K562 (cell line): ENCODE results near the gene DAP. TPM values are rescaled to one million over a fixed set of nuclear protein-coding genes. Genes with fewer than 3 reads are reported as not detected.

Experiments
- ATAC-seq: fragments of 200-7000 bp; cut with Tn5 transposase; 3 replicates; pipeline ENCODE4 v1.9.1; 2020; ENCODE audit warnings: moderate library complexity
- BruUV-seq: library from RNA; stranded (reverse); fragments of 400-500 nt; replicated peaks from 2 replicates; lab custom pipeline; 2021; lab: Mats Ljungman, UMichigan
- CTCF ChIA-PET: fragments of 300-600 bp; formaldehyde crosslinking; extraction: SDS; loops from one replicate; lab custom pipeline; 2021; ENCODE audit warnings: low intra/inter-chr PET ratio; lab: Yijun Ruan, JAX
- POLR2A ChIA-PET: fragments of 300-600, 350-650 bp; sonication (Branson Sonifier 250); formaldehyde crosslinking; extraction: SDS; loops from one replicate; lab custom pipeline; 2021; ENCODE audit warnings: antibody characterized with exemption, inconsistent platforms; lab: Yijun Ruan, JAX
- DNase-seq, 4 experiments: peaks; one replicate each; pipeline versions ENCODE4 v3.0.0 to v3.0.0-alpha.2; 2011 to 2018; ENCODE audit warnings: low spot score in 3 of 4, mixed read lengths in 3 of 4; ENCODE audit errors: extremely low read depth in 1 of 4
- FAIRE-seq: peaks from 2 replicates; lab custom pipeline; 2011; peaks lifted over from hg19 to GRCh38; lab: Jason Lieb, UNC
- H2AFZ ChIP-seq: 2 replicates; pipeline ENCODE4 v1.6.0; 2011; ENCODE audit warnings: low read depth, low read length, control low read depth, inconsistent platforms
- H3K27ac ChIP-seq: fragments of 200-600 bp; 3 replicates; pipeline ENCODE4 v1.8.0; 2011; ENCODE audit warnings: low read depth, mild to moderate bottlenecking, control low read depth, inconsistent platforms, low read length, moderate library complexity, mixed read lengths; ENCODE audit errors: extremely low read depth
- H3K27me3 ChIP-seq, 2 experiments: fragments of 300-600 bp in 1 of 2; 2 replicates in 1 of 2; 3 replicates in 1 of 2; pipeline versions ENCODE4 v1.6.0 to v1.8.0; 2011; ENCODE audit warnings: inconsistent platforms in 2 of 2, low read length in 2 of 2, mild to moderate bottlenecking in 1 of 2, mixed read lengths in 1 of 2, moderate library complexity in 1 of 2; ENCODE audit not compliant: control insufficient read depth in 2 of 2, insufficient read depth in 2 of 2
- H3K36me3 ChIP-seq: fragments of 300-600 bp; 3 replicates; pipeline ENCODE4 v1.8.0; 2011; ENCODE audit warnings: mild to moderate bottlenecking, low read length, inconsistent platforms; ENCODE audit not compliant: control insufficient read depth, insufficient read depth
- H3K4me1 ChIP-seq, 2 experiments: fragments of 200-600 bp in 1 of 2; replicated peaks in 1 of 2; 2 replicates in 1 of 2; 3 replicates in 1 of 2; pipeline versions ENCODE4 v1.5.1 to v1.8.0; 2011; ENCODE audit warnings: inconsistent platforms in 2 of 2, low read length in 2 of 2, mild to moderate bottlenecking in 1 of 2, mixed read lengths in 1 of 2, moderate library complexity in 1 of 2; ENCODE audit not compliant: control insufficient read depth in 2 of 2, insufficient read depth in 2 of 2
- H3K4me2 ChIP-seq: 2 replicates; pipeline ENCODE4 v1.6.1; 2011; ENCODE audit warnings: low read length, control low read depth, inconsistent platforms, mixed read lengths; ENCODE audit not compliant: insufficient read depth
- H3K4me3 ChIP-seq: fragments of 200-600 bp; sonication (generic), shearing (Covaris generic); 2 replicates; pipeline ENCODE4 v1.5.1; 2016; ENCODE audit warnings: control low read depth, inconsistent platforms
- H3K79me2 ChIP-seq: fragments of 200-600 bp; 3 replicates; pipeline ENCODE4 v1.8.0; 2011; ENCODE audit warnings: low read length, inconsistent platforms; ENCODE audit not compliant: control insufficient read depth, insufficient read depth
- H3K9ac ChIP-seq, 2 experiments: 2 replicates each; pipeline versions ENCODE4 v1.6.0 to v1.6.1; 2011; ENCODE audit warnings: low read depth in 2 of 2, low read length in 2 of 2, control low read depth in 1 of 2, inconsistent platforms in 1 of 2, mild to moderate bottlenecking in 1 of 2, mixed read lengths in 1 of 2; ENCODE audit not compliant: insufficient read depth in 1 of 2
- H3K9me1 ChIP-seq: one replicate; pipeline ENCODE4 v1.6.0; 2011; ENCODE audit warnings: inconsistent platforms, mild to moderate bottlenecking, low read length, moderate library complexity; ENCODE audit not compliant: control insufficient read depth, insufficient read depth
- H3K9me3 ChIP-seq: replicated peaks from 2 replicates; pipeline ENCODE4 v1.5.1; 2011; ENCODE audit warnings: low read depth, low read length, inconsistent platforms; ENCODE audit not compliant: control insufficient read depth, insufficient read depth
- H4K20me1 ChIP-seq: replicated peaks from 2 replicates; pipeline ENCODE4 v1.6.1; 2011; ENCODE audit warnings: low read length, inconsistent platforms, mixed read lengths; ENCODE audit not compliant: control insufficient read depth, insufficient read depth
- CEBPG ChIP-seq, 3 experiments: fragments of 200-800 bp in 1 of 3; sonication (Bioruptor generic) in 1 of 3; sonication (generic) in 1 of 3; formaldehyde crosslinking in 1 of 3; IDR thresholded peaks in 2 of 3; conservative IDR thresholded peaks in 1 of 3; 2 replicates each; pipeline versions ENCODE4 v1.6.1 to v1.8.0; 2016 to 2022; ENCODE audit warnings: missing compliant biosample characterization in 2 of 3, missing genetic modification characterization in 2 of 3, mild to moderate bottlenecking in 1 of 3, missing genetic modification reagents in 1 of 3
- CHD2 ChIP-seq: IDR thresholded peaks from 2 replicates; pipeline ENCODE4 v1.6.1; 2011; ENCODE audit warnings: low read depth, low read length
- EP300 ChIP-seq: IDR thresholded peaks from 2 replicates; pipeline ENCODE4 v1.6.1; 2012; ENCODE audit warnings: low read length, improper control_type of control experiment
- HNRNPUL1 ChIP-seq: fragments of 200-400 bp; formaldehyde crosslinking; IDR thresholded peaks from 2 replicates; pipeline ENCODE4 v1.6.1; 2017; ENCODE audit warnings: low read length
- JUND ChIP-seq, 2 experiments: IDR thresholded peaks; 2 replicates in 1 of 2; 3 replicates in 1 of 2; pipeline ENCODE4 v1.6.1; 2011; ENCODE audit warnings: borderline replicate concordance in 2 of 2, low read depth in 2 of 2, low read length in 2 of 2, improper control_type of control experiment in 1 of 2, missing biosample characterization in 1 of 2, missing genetic modification characterization in 1 of 2, missing genetic modification reagents in 1 of 2
- KAT7 ChIP-seq: sonication (generic); formaldehyde crosslinking; IDR thresholded peaks from 2 replicates; pipeline ENCODE4 v1.8.0; 2022; ENCODE audit warnings: missing genetic modification reagents, mild to moderate bottlenecking, borderline replicate concordance
- PURB ChIP-seq: sonication (generic); formaldehyde crosslinking; IDR thresholded peaks from 2 replicates; pipeline ENCODE4 v1.9.0; 2021; ENCODE audit warnings: low read depth, mild to moderate bottlenecking, missing genetic modification reagents
- SMARCC2 ChIP-seq: fragments of 450-650 bp; IDR thresholded peaks from 2 replicates; pipeline ENCODE4 v1.6.1; 2017; ENCODE audit warnings: antibody characterized with exemption, moderate library complexity, mild to moderate bottlenecking, low read depth
- ZBTB8A ChIP-seq: fragments of 450-650 bp; IDR thresholded peaks from 2 replicates; pipeline ENCODE4 v1.6.1; 2018; ENCODE audit warnings: mild to moderate bottlenecking, moderate library complexity; ENCODE audit not compliant: partially characterized antibody
- ZNF324 ChIP-seq: fragments of 250-450 bp; sonication (Bioruptor Pico); IDR thresholded peaks from 2 replicates; pipeline ENCODE4 v1.4.0; 2020; ENCODE audit warnings: mild to moderate bottlenecking
- WGBS: fragments of 100-300 bp; shearing (Covaris generic); methylation state at CpG from one replicate; pipeline ENCODE4 v1.1.6; 2016; ENCODE audit warnings: low coverage, mixed read lengths; ENCODE audit not compliant: insufficient coverage; ENCODE audit errors: missing lambda C conversion rate; 5-methylcytosine and 5-hydroxymethylcytosine counted together
- in situ Hi-C: fragments of 300-500 bp; cut with MboI; formaldehyde crosslinking; loops from 4 replicates; pipeline ENCODE4 v1.15.0; 2018; ENCODE audit warnings: inconsistent platforms, mixed read lengths
- intact Hi-C: fragments of 100-400 bp; cut with micrococcal nuclease; formaldehyde crosslinking; loops from 2 replicates; pipeline ENCODE4 v1.14.2; 2022
- polyA plus RNA-seq, 8 experiments: library from polyadenylated mRNA; depleted of rRNA in 4 of 8; stranded (reverse) in 5 of 8; unstranded in 3 of 8; fragments of >200 nt; fragmentation: Nextera tagmentation in 2 of 8; fragmentation: Illumina TruSeq in 1 of 8; extraction: Ambion mirVana in 2 of 8; extraction: Trizol in 1 of 8; gene quantifications; 2 replicates each; pipeline versions ENCODE4 v1.2.1 to v1.2.3, GENCODE V29; 2011 to 2014; ENCODE audit warnings: inconsistent platforms in 1 of 8, missing spikeins in 1 of 8
- total RNA-seq, 7 experiments: library from RNA; depleted of rRNA in 6 of 7; stranded (reverse); fragments of >200 nt in 6 of 7; fragmentation: Illumina TruSeq in 2 of 7; extraction: Trizol in 2 of 7; gene quantifications; 2 replicates each; pipeline versions ENCODE4 v1.2.1 to v1.2.3, GENCODE V29; 2011 to 2021; ENCODE audit warnings: low replicate concordance in 1 of 7
- TF ChIP-seq, protein P1 (sequence below), 3 experiments: IDR thresholded peaks in 2 of 3; conservative IDR thresholded peaks in 1 of 3; 2 replicates each; pipeline ENCODE4 v1.5.1; 2011 to 2012; ENCODE audit warnings: low read length in 3 of 3, mild to moderate bottlenecking in 3 of 3, control low read depth in 2 of 3, improper control_type of control experiment in 1 of 3, inconsistent platforms in 1 of 3, low read depth in 1 of 3, mixed read lengths in 1 of 3, moderate library complexity in 1 of 3; ENCODE audit not compliant: insufficient read depth in 2 of 3

The DAP gene
- total and polyA plus RNA-seq, 9 of the 15 experiments (the other 6 are each of a cell fraction or from before 2014, with no cell fraction given), result 14.1 to 151 (median 34.5) TPM

DNA sequence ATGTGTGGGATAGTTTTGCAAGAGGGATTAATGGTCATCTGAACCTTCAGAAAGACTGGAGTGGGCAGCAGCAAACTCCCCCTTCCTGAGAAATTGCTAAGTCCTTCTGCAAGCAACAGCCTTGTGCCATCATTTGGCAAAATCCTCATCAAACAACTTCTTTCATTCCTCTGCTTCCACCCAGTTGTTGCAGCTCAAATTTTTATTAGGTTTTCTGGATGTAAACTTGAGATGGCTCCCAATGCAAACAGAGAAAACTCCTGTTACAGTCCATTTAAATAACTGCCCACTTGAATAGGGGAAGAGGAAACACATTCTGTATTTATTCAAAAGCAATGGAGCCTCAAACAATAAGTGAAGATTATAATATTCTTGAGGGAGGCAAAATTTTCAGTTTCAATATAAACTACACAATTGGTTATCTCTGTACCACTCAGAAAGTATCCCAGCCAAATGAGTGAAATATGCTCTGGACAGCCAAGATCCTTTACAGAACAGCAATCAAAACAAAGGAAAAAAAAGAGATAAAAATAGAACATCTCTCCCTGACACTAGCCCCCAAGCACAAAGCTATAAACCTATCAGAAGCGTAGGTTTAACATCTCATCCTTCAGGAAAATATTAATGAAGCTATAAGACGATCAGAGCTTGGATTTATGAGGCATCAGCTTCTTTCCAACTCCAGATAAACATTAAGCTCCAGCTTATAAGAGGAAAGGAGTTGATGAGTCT lies 17.3 kb upstream of the DAP start:
- 13% methylated on average over 2 of the region's 2 CpGs for WGBS
- Histone ChIP-seq H3K4me1 (peaks cover 0 to 5% of the 10 kb centered on the region in 2 experiments; a peak in 1 of 5 replicates), H3K36me3 (no peaks in the 10 kb centered on the region), H3K79me2 (no peaks in the 10 kb centered on the region), H4K20me1 (no peaks in the 10 kb centered on the region), H2AFZ (no peak overlapping the region), H3K4me2 (no peak overlapping the region), H3K9me1 (no peaks in the 10 kb centered on the region), H3K27ac (no peak overlapping the region)
- intact Hi-C loops (no loop called here), in situ Hi-C loops (no loop called here)
- ChIA-PET POLR2A (interaction anchor here (0.6 to 1.9 kb wide), 4 partner anchors 17 to 185 kb away, joined by 3 to 5 read pairs (median 4); partner anchors contain the start of gene DAP), CTCF (no interaction called here)
- DNase-seq, result no peak
- no peak for ATAC-seq
- no peak for FAIRE-seq
- no TSS peak for BruUV-seq
- TF ChIP-seq JUND (IDR thresholded peaks at IDR 0.05; ENCODE audit: borderline replicate concordance, low read depth, low read length), result no peak
- TF ChIP-seq JUND (tag; IDR thresholded peaks at IDR 0.05; ENCODE audit: borderline replicate concordance, low read depth, low read length), result no peak
- 0 out of 2 replicates have a peak, but pooled peaks have one; percentile 41 for TF ChIP-seq HNRNPUL1
- TF ChIP-seq, all 486 proteins: peak for 1
- Histone ChIP-seq H3K9me3 (peaks cover 2% of the 10 kb centered on the region; the same call in 1 of the 2 replicates), H3K9ac (no peak overlapping the region), H3K27me3 (no peaks in the 10 kb centered on the region), H3K4me3 (no peak overlapping the region)

DNA sequence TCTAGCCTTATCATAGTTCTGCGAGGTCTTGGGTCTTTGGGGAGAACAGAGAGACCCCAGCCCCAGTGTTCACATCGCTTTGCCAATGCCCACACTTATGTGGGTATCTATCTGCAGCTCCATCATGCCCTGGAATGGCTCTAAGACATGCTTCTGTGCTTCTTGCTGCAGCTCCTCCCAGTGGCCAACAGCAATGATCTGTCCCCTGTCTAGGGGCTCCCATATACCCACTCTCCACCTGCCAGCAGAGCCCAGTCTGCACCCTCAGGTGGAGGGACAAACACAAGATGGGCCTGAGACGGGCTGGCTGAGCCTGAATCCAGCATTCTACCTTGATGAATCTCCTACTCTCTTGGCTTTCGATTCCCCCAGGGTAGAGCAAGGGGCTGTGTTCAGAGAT lies 14.6 kb upstream of the DAP start:
- ATAC-seq (peak; percentile 70), DNase-seq (no peak), FAIRE-seq (no peak)
- no peak overlapping the region for H3K27ac ChIP-seq
- peaks cover 3 to 5% of the 10 kb centered on the region in 2 experiments; a peak in 2 of 5 replicates for H3K4me1 ChIP-seq
- H4K20me1 ChIP-seq, result no peaks in the 10 kb centered on the region
- H3K9ac ChIP-seq, result no peak overlapping the region
- intact Hi-C loops, result no loop called here
- H3K79me2 ChIP-seq, result no peaks in the 10 kb centered on the region
- POLR2A ChIA-PET, result interaction anchor here (1.2 to 1.6 kb wide), 2 partner anchors 12 to 13 kb away, joined by 3 to 4 read pairs; no protein-coding TSS in a partner anchor
- in situ Hi-C loops, result no loop called here
- H3K4me2 ChIP-seq, result no peak overlapping the region
- H3K4me3 ChIP-seq, result no peak overlapping the region
- H2AFZ ChIP-seq, result no peak overlapping the region
- CTCF ChIA-PET, result no interaction called here
- 7% methylated on average over 4 of the region's 4 CpGs for WGBS
- H3K9me1 ChIP-seq, result no peaks in the 10 kb centered on the region
- H3K9me3 ChIP-seq, result peaks cover 2% of the 10 kb centered on the region; the same call in 1 of the 2 replicates
- H3K27me3 ChIP-seq, result no peaks in the 10 kb centered on the region; a peak in 1 of 5 replicates
- H3K36me3 ChIP-seq, result no peaks in the 10 kb centered on the region
- no TSS peak for BruUV-seq
- TF ChIP-seq, protein P1, sequence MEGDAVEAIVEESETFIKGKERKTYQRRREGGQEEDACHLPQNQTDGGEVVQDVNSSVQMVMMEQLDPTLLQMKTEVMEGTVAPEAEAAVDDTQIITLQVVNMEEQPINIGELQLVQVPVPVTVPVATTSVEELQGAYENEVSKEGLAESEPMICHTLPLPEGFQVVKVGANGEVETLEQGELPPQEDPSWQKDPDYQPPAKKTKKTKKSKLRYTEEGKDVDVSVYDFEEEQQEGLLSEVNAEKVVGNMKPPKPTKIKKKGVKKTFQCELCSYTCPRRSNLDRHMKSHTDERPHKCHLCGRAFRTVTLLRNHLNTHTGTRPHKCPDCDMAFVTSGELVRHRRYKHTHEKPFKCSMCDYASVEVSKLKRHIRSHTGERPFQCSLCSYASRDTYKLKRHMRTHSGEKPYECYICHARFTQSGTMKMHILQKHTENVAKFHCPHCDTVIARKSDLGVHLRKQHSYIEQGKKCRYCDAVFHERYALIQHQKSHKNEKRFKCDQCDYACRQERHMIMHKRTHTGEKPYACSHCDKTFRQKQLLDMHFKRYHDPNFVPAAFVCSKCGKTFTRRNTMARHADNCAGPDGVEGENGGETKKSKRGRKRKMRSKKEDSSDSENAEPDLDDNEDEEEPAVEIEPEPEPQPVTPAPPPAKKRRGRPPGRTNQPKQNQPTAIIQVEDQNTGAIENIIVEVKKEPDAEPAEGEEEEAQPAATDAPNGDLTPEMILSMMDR (IDR thresholded peaks at IDR 0.05 in 2 of 3, conservative IDR thresholded peaks at IDR 0.05 in 1 of 3; ENCODE audit: insufficient read depth in 2 of 3, low read depth in 1 of 3, low read length in 3 of 3), result peak; percentile 40 to 55 (median 47); a peak in 4 of 6 replicates
- TF ChIP-seq KAT7 (CRISPR knock-in tag), result no peak
- TF ChIP-seq EP300, result no peak
- no peak for TF ChIP-seq CEBPG (CRISPR knock-in tag; IDR thresholded peaks at IDR 0.05)
- no peak for TF ChIP-seq CEBPG (tag; conservative IDR thresholded peaks at IDR 0.05 in 1 of 2, IDR thresholded peaks at IDR 0.05 in 1 of 2)
- TF ChIP-seq PURB (CRISPR knock-in tag), result no peak
- no peak for TF ChIP-seq ZBTB8A
- TF ChIP-seq ZNF324 (CRISPR knock-in tag), result no peak
- TF ChIP-seq CHD2, result no peak
- TF ChIP-seq SMARCC2, result no peak
